GM19372 (cell line): ENCODE measurements around the gene ATP8B3.

Experiments used
- ATAC-seq: cut with Tn5 transposase; IDR thresholded peaks from one replicate; pipeline ENCODE4 v1.9.1; 2021; ENCODE audit warnings: mild to moderate bottlenecking, low read depth, moderate library complexity; ENCODE audit not compliant: unreplicated experiment

The ATP8B3 gene

GRCh38 chr19:1748115-1748872, 63.8 kb downstream of the ATP8B3 start:
- ATAC-seq: no peak

- ATAC-seq: no peak
Observed at GRCh38 chr19:1747285-1748114, 64.6 kb downstream of the ATP8B3 start.

GRCh38 chr19:1746401-1747284, 65.4 kb downstream of the ATP8B3 start:
- ATAC-seq: no peak

- ATAC-seq: no peak
Observed at GRCh38 chr19:1745589-1746031, 66.5 kb downstream of the ATP8B3 start.

GRCh38 chr19:1744822-1745563, 67.1 kb downstream of the ATP8B3 start:
- no peak for ATAC-seq

- no peak for ATAC-seq
Observed at GRCh38 chr19:1744133-1744665, 67.9 kb downstream of the ATP8B3 start.

- no peak for ATAC-seq
Observed at GRCh38 chr19:1742989-1743696, 68.9 kb downstream of the ATP8B3 start.

- ATAC-seq: no peak
Observed at GRCh38 chr19:1739960-1740629, 72.0 kb downstream of the ATP8B3 start.

- ATAC-seq: no peak
Observed at GRCh38 chr19:1736927-1737326, 75.1 kb downstream of the ATP8B3 start.

GRCh38 chr19:1736280-1736679, 75.8 kb downstream of the ATP8B3 start:
- no peak for ATAC-seq

GRCh38 chr19:1734321-1734966, 77.6 kb downstream of the ATP8B3 start:
- no peak for ATAC-seq
